GM18951 (cell line): ENCODE measurements around the gene FLOT1.
"Not testable (repeated sequence)": the region's sequence is repeated elsewhere in the genome, so short reads cannot be mapped to it uniquely, and the experiment has no call there.

ENCODE experiments used
- POLR2A ChIP-seq: IDR thresholded peaks from 4 replicates; pipeline ENCODE4 v1.6.1; 2011; ENCODE audit warnings: mild to moderate bottlenecking; ENCODE audit not compliant: insufficient read length, insufficient read depth; ENCODE audit errors: extremely low read depth
- in situ Hi-C: fragments of 300-500 bp; cut with MboI; formaldehyde crosslinking; loops from one replicate; pipeline ENCODE4 v1.12.0; 2022; ENCODE audit warnings: low sequenced_read_pairs, mixed read lengths, inconsistent platforms; ENCODE audit not compliant: unreplicated experiment

Gene FLOT1

DNA sequence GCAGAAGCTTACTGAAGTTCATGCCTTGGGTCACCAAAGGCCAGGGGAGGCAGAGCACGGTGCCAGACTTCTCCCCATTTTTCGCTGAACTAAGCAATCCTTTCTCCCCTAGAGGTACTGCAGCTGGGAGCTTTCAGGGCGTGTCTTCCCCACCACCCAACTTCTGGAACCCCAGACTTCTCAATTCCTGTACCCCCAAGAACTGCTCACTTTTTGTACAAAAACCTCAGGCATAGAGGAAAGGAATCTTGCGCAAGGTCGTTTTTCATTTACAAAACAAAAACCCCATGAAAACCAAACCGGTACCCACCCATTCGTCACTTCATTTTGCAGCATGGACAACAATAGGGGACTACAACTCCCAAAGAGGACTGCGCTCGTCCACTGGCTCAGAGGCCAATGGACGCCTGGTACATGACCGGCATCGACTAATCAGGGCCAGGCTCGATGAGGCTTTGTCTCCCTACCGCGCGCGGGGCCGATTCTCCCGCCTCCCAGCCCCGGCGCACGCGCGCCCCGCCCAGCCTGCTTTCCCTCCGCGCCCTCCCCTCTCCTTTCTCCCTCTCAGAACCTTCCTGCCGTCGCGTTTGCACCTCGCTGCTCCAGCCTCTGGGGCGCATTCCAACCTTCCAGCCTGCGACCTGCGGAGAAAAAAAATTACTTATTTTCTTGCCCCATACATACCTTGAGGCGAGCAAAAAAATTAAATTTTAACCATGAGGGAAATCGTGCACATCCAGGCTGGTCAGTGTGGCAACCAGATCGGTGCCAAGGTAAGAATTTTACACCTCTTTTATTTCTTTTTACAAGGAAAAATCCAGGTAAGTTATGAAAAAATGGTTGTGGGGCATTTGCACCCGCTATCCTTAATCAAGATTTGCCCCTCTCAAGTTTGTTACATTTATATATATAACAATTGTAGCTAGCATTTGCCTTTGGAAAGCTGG lies 22.4 kb downstream of the FLOT1 start, which contains the start of gene TUBB:
Gene TUBB, plus strand, starts transcription at position 562 of the 947 bp plus-strand sequence. Its CDS starts 155 bp downstream, at position 717.
- peak; percentile 94 for TF ChIP-seq POLR2A
- in situ Hi-C loops: no loop called here

- in situ Hi-C loops: no loop called here
- TF ChIP-seq POLR2A: peak; percentile 19
Observed at GRCh38 chr6:30719356-30719755, 23.1 kb downstream of the FLOT1 start.

DNA sequence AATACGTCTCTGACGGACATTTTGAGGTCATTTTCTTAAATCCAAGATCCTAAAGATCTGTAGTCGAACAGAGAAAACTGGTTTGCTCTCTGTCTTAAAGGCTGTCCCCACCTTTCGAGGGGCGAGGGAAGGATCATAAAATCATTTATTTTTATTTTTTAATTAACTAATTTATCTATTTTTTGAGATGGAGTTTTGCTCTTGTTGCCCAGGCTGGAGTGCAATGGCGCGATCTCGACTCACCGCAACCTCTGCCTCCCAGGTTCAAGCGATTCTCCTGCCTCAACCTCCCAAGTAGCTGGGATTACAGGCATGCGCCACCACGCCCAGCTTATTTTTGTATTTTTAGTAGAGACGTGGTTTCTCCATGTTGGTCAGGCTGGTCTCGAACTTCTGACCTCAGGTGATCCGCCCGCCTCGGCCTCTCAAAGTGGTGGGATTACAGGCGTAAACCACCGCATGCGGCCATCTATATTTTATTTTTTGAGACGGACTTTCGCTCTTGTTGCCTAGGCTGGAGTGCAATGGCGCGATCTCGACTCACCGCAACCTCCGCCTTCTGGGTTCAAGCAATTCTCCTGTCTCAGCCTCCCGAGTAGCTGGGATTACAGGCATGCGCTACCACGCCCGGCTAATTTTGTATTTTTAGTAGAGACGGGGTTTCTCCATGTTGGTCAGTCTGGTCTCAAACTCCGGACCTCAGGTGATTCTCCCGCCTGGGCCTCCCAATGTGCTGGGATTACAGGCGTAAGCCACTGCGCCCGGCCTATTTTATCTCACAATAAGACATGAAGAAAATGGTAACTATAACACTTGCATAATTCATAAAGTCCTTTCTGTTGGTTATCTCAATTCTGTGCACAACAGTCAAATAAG lies 24.4 kb downstream of the FLOT1 start:
- in situ Hi-C loops: not testable (repeated sequence)

DNA sequence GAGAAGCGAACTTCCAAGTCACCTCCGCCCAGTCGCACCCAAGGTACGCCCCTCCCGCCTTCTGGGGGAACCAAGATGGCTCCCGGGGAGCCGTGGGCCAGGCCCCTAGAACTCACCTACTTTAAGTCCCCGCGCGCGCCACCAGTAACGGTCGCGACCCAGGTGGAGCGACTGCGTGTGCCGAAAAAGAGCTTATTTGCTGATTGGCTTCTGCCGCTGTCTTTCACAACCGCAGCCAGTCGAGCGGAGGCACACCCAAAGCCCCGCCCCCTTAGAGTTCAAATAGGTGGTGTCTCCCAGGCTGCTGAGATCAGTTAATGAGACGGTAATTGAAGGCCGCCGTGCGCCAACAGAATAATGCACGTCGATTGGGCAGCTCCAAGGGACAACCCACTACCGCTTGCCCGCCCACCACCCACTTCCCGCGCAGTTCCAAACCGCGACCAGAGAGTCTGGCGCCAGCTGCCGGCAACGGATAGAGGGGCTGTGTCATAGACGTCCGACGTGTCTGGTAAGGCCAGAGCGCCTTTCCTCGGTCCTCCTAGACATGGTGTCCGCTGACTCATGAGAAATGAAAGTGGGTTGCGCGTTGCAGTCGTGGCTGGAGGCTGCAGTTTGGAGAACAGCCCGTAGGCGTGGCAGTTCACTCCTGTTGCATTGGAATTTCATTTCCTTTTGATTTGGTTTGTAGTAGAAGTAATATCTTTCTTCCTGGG lies 25.2 kb downstream of the FLOT1 start, which contains the start of gene MDC1:
Gene MDC1, minus strand, starts transcription at position 153 of the 716 bp plus-strand sequence. CDS start 2,106 bp downstream, outside the sequence.
- in situ Hi-C loops: no loop called here
- TF ChIP-seq POLR2A: peak; percentile 89

DNA sequence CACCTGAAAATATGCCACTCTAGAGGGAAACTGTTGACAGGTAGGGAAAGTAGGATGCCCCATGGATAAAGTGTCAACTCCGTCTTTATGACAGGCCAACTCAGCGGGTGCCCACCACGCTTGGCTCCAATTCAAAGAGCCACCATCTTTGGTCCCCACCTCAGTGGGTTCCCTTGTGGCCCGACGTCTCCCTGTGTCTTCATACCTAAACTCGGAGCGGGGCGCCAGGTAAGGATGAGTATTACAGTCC lies 25.7 kb downstream of the FLOT1 start:
- in situ Hi-C loops: no loop called here
- TF ChIP-seq POLR2A: no peak

DNA sequence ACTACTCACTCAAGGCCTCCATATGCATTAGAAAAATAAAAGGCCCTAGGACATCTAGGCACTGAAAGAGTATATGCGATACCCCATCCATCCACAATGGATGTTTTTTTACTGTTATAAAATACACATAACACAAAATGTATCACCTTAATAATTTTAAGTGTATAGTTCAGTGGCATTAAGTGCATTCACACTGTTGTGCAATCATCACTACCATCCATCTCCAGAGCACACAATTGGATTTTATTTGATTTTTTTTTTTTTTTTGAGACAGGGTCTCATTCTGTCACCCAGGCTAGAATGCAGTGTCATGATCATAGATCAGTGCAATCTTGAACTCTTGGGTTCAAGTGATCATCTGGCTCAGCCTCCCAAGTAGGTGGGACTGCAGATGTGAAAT lies 28.2 kb downstream of the FLOT1 start:
- no peak for TF ChIP-seq POLR2A
- in situ Hi-C loops: no loop called here

- TF ChIP-seq POLR2A: no peak
- in situ Hi-C loops: no loop called here
Observed at GRCh38 chr6:30712441-30712945, 30.0 kb downstream of the FLOT1 start.

GRCh38 chr6:30711758-30712380 lies 30.6 kb downstream of the FLOT1 start:
- no peak for TF ChIP-seq POLR2A
- in situ Hi-C loops: no loop called here

GRCh38 chr6:30709101-30709868 lies 33.2 kb downstream of the FLOT1 start:
- no peak for TF ChIP-seq POLR2A
- in situ Hi-C loops: no loop called here

- TF ChIP-seq POLR2A: no peak
- in situ Hi-C loops: no loop called here
Observed at GRCh38 chr6:30707281-30707850, 35.1 kb downstream of the FLOT1 start.

GRCh38 chr6:30705620-30706019 lies 36.9 kb downstream of the FLOT1 start:
- in situ Hi-C loops: no loop called here
- TF ChIP-seq POLR2A: no peak

GRCh38 chr6:30703821-30704220 lies 38.7 kb downstream of the FLOT1 start:
- in situ Hi-C loops: no loop called here

DNA sequence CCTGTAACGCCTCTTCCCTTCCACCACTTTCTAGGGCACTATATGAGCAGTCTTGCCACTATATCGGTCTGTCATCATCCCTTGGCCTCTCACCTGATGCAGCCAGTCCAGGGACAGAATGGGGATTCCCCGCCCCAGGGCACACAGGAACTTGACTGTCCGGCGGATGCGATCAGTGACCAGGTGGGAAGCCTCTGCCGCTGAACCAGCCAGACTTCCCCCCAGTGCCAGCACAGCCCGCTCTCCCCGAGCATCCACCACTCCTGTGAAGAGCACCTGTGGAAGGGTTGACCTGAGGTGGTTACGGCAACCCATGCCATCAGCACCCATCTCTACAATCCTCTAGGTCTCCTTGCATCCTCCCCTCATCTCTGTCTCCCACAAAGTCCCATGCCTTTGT lies 39.5 kb downstream of the FLOT1 start:
- no peak for TF ChIP-seq POLR2A
- in situ Hi-C loops: no loop called here

More at GRCh38 chr6:30703821-30704220, 38.7 kb downstream of the FLOT1 start:
- TF ChIP-seq POLR2A: no peak
